Thyroid gland (tissue), 4 donors: ENCODE results near the gene NRIP3. TPM values are rescaled to one million over a fixed set of nuclear protein-coding genes. Genes with fewer than 3 reads are reported as not detected.

Experiments
- DNase-seq, 2 donors: peaks; one replicate each; pipeline ENCODE4 v3.0.0-alpha.2; 2019
- H3K27ac ChIP-seq, 3 donors: fragments of 200-600 bp; sonication (generic); 1 replicate in 2 of 3; 2 replicates in 1 of 3; pipeline ENCODE4 v1.5.1; 2016 to 2019; ENCODE audit warnings: mild to moderate bottlenecking in 1 of 3, moderate library complexity in 1 of 3
- H3K27me3 ChIP-seq: fragments of 200-600 bp; sonication (generic); one replicate; pipeline ENCODE4 v1.5.1; 2019
- H3K36me3 ChIP-seq, 2 donors: fragments of 200-600 bp; sonication (generic); one replicate each; pipeline ENCODE4 v1.5.1; 2016 to 2019
- H3K4me1 ChIP-seq, 2 donors: fragments of 200-600 bp; sonication (generic); one replicate each; pipeline ENCODE4 v1.5.1; 2017 to 2019
- H3K4me3 ChIP-seq, 3 donors: fragments of 200-600 bp; sonication (generic); replicated peaks in 1 of 3; 1 replicate in 2 of 3; 2 replicates in 1 of 3; pipeline ENCODE4 v1.5.1; 2016; ENCODE audit warnings: mild to moderate bottlenecking in 1 of 3
- H3K9me3 ChIP-seq: fragments of 200-600 bp; sonication (generic); one replicate; pipeline ENCODE4 v1.5.1; 2017
- POLR2A ChIP-seq, 2 donors: fragments of 450-650 bp; IDR thresholded peaks; one replicate each; pipeline ENCODE4 v1.6.1; 2017; ENCODE audit warnings: antibody characterized with exemption in 2 of 2, mild to moderate bottlenecking in 2 of 2, moderate library complexity in 1 of 2
- WGBS, 2 donors: methylation state at CpG; one replicate each; pipeline ENCODE4 v1.1.5; 2017; 5-methylcytosine and 5-hydroxymethylcytosine counted together
- intact Hi-C: fragments of 100-400 bp; cut with DNase I; formaldehyde crosslinking; loops from one replicate; pipeline ENCODE4 v1.15.1; 2023
- total RNA-seq, 4 donors: library from RNA; depleted of rRNA; stranded (reverse); fragments of >200 nt; gene quantifications; one replicate each; pipeline ENCODE4 v1.2.3, GENCODE V29; 2016
- TF ChIP-seq, protein P1 (sequence below), 6 experiments: fragments of 200-600 bp in 3 of 6; fragments of 450-650 bp in 3 of 6; sonication (generic) in 3 of 6; IDR thresholded peaks; one replicate each; pipeline ENCODE4 v1.5.1; 2016 to 2019; ENCODE audit warnings: antibody characterized with exemption in 6 of 6, mild to moderate bottlenecking in 2 of 6, inconsistent platforms in 1 of 6, moderate library complexity in 1 of 6

The NRIP3 gene
- 1 to 10 TPM in 2 of 4 donors, under 1 TPM in 2; 0.56 to 6.6 (median 1.2) TPM for total RNA-seq

DNA sequence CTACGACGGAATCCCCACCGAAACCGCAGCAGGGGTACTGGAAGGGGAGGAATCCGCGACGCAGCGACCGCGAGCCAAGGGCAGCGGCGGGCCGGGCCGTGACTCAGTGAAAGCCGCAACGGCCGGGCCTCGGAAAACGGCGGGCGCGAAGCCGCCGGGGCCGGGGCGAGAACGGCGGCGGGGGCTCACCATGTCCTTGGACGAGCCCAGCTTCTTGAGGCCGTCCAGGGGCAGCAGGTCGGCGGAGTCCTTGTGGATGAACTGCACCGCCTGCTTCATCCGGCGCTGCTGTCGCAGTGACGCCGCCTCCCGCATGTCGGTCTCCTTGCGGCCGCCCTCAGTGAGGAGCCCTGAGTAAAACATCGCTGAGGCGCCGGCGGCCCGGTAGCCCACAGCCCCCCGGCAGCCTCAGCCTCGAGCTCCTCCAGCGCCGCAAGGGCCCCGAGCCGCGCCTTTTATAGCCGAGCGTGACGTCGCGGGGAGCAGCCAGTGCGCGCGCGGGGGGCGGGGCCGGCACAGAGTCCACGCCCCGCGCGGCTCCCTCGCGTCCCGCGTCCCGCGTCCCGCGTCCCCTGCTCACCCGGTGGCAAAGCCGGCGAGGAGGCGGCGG lies at the start of gene NRIP3:
TSS of gene NRIP3 (minus strand) at position 429 of the 610 bp plus-strand sequence. CDS start at position 363, 66 bp downstream.
- H3K27ac ChIP-seq: no peak within 1 kb of the TSS
- DNase-seq: peak; percentile 67 to 72

GRCh38 chr11:9052316-9052715 lies 48.5 kb upstream of the NRIP3 start:
- DNase-seq: no peak
- Histone ChIP-seq H3K27ac (no peak overlapping the region), H3K4me3 (no peak overlapping the region), H3K36me3 (no peaks in the 10 kb centered on the region), H3K27me3 (no peaks in the 10 kb centered on the region), H3K4me1 (peaks cover 10 to 19% of the 10 kb centered on the region in 2 donors), H3K9me3 (no peaks in the 10 kb centered on the region)
- intact Hi-C loops: no loop called here
- TF ChIP-seq POLR2A (IDR thresholded peaks at IDR 0.05): no peak
- TF ChIP-seq, protein P1, sequence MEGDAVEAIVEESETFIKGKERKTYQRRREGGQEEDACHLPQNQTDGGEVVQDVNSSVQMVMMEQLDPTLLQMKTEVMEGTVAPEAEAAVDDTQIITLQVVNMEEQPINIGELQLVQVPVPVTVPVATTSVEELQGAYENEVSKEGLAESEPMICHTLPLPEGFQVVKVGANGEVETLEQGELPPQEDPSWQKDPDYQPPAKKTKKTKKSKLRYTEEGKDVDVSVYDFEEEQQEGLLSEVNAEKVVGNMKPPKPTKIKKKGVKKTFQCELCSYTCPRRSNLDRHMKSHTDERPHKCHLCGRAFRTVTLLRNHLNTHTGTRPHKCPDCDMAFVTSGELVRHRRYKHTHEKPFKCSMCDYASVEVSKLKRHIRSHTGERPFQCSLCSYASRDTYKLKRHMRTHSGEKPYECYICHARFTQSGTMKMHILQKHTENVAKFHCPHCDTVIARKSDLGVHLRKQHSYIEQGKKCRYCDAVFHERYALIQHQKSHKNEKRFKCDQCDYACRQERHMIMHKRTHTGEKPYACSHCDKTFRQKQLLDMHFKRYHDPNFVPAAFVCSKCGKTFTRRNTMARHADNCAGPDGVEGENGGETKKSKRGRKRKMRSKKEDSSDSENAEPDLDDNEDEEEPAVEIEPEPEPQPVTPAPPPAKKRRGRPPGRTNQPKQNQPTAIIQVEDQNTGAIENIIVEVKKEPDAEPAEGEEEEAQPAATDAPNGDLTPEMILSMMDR (IDR thresholded peaks at IDR 0.05): no peak
- WGBS, 2 donors: 89 to 93% methylated on average over 3 of the region's 3 CpGs

More for the DNA sequence above, at the start of gene NRIP3:
- Histone ChIP-seq H3K4me1 (peaks cover 15 to 16% of the 10 kb centered on the region in 2 donors), H3K4me3 (peak within 1 kb of the TSS; percentile 33 to 48 (median 39)), H3K36me3 (no peaks in the 10 kb centered on the region), H3K9me3 (no peaks in the 10 kb centered on the region), H3K27me3 (no peaks in the 10 kb centered on the region)
- intact Hi-C loops: no loop called here
- 2 to 3% methylated on average over 16 to 38 of the region's 83 CpGs for WGBS, 2 donors
- TF ChIP-seq POLR2A (IDR thresholded peaks at IDR 0.05): peak in 1 of 2 donors; percentile 35
- TF ChIP-seq, protein P1 (IDR thresholded peaks at IDR 0.05): peak in 1 of 6 experiments; percentile 4

GRCh38 chr11:9049959-9050358 lies 46.2 kb upstream of the NRIP3 start:
- no peaks in the 10 kb centered on the region for H3K36me3 ChIP-seq
- no peak for DNase-seq
- H3K9me3 ChIP-seq: no peaks in the 10 kb centered on the region
- intact Hi-C loops: no loop called here
- H3K4me3 ChIP-seq: no peak overlapping the region
- H3K4me1 ChIP-seq: peaks cover 20 to 32% of the 10 kb centered on the region in 2 donors
- no peak for TF ChIP-seq POLR2A (IDR thresholded peaks at IDR 0.05)
- TF ChIP-seq, protein P1 (IDR thresholded peaks at IDR 0.05): no peak
- no peaks in the 10 kb centered on the region for H3K27me3 ChIP-seq
- 96 to 98% methylated on average over 2 of the region's 2 CpGs for WGBS, 2 donors
- H3K27ac ChIP-seq: no peak overlapping the region

GRCh38 chr11:9047964-9048523 lies 44.2 kb upstream of the NRIP3 start:
- WGBS, 2 donors: 21% methylated on average over 9 of the region's 9 CpGs
- no peaks in the 10 kb centered on the region for H3K36me3 ChIP-seq
- no peaks in the 10 kb centered on the region for H3K9me3 ChIP-seq
- no peak overlapping the region for H3K4me3 ChIP-seq
- peak; percentile 15 to 17 for DNase-seq
- H3K27ac ChIP-seq: peak overlapping the region; percentile 67 to 79 (median 76)
- intact Hi-C loops: no loop called here
- no peaks in the 10 kb centered on the region for H3K27me3 ChIP-seq
- TF ChIP-seq POLR2A (IDR thresholded peaks at IDR 0.05): no peak
- TF ChIP-seq, protein P1 (IDR thresholded peaks at IDR 0.05): no peak
- H3K4me1 ChIP-seq: peaks cover 20 to 32% of the 10 kb centered on the region in 2 donors

GRCh38 chr11:9046481-9046880 lies 42.7 kb upstream of the NRIP3 start:
- Histone ChIP-seq H3K4me1 (peaks cover 20 to 32% of the 10 kb centered on the region in 2 donors), H3K4me3 (no peak overlapping the region), H3K27me3 (no peaks in the 10 kb centered on the region), H3K9me3 (no peaks in the 10 kb centered on the region), H3K27ac (peak overlapping the region; percentile 43 to 79 (median 67)), H3K36me3 (no peaks in the 10 kb centered on the region)
- TF ChIP-seq POLR2A (IDR thresholded peaks at IDR 0.05): no peak
- TF ChIP-seq, protein P1 (IDR thresholded peaks at IDR 0.05): no peak
- WGBS, 2 donors: 72 to 83% methylated on average over 4 of the region's 4 CpGs
- peak; percentile 27 for DNase-seq
- intact Hi-C loops: no loop called here
